AG08396 (cell line): ENCODE results near the gene DPCD.
"Not testable (repeated sequence)": the region's sequence is repeated elsewhere in the genome, so short reads cannot be mapped to it uniquely, and the experiment has no call there.

ENCODE experiments used
- DNase-seq: peaks from one replicate; pipeline ENCODE4 v3.0.0; 2012; ENCODE audit warnings: low spot score, mixed read lengths

DPCD gene

GRCh38 chr10:101585841-101586240, 2.3 kb upstream of the DPCD start:
- DNase-seq, result no peak

- DNase-seq, result peak; percentile 67
Measured at GRCh38 chr10:101588879-101589278, 758 bp downstream of the DPCD start.

- DNase-seq, result not testable (repeated sequence)
Measured at GRCh38 chr10:101593331-101593730, 5.2 kb downstream of the DPCD start.

- DNase-seq, result no peak
Measured at GRCh38 chr10:101595591-101596433, 7.7 kb downstream of the DPCD start.

- no peak for DNase-seq
Measured at GRCh38 chr10:101597091-101597900, 9.2 kb downstream of the DPCD start.

GRCh38 chr10:101601541-101601940, 13.4 kb downstream of the DPCD start:
- DNase-seq, result no peak

GRCh38 chr10:101602761-101603398, 14.8 kb downstream of the DPCD start:
- DNase-seq, result peak; percentile 86

- no peak for DNase-seq
Measured at GRCh38 chr10:101607124-101607523, 19.0 kb downstream of the DPCD start.

GRCh38 chr10:101609481-101609880, 21.4 kb downstream of the DPCD start:
- no peak for DNase-seq

- no peak for DNase-seq
Measured at GRCh38 chr10:101611096-101611905, 23.2 kb downstream of the DPCD start.

- DNase-seq, result no peak
Measured at GRCh38 chr10:101612086-101612485, 24.0 kb downstream of the DPCD start.

GRCh38 chr10:101612872-101613271, 24.8 kb downstream of the DPCD start:
- DNase-seq, result no peak

GRCh38 chr10:101613646-101614045, 25.5 kb downstream of the DPCD start:
- no peak for DNase-seq

- DNase-seq, result no peak
Measured at GRCh38 chr10:101614663-101615524, 26.8 kb downstream of the DPCD start.

- DNase-seq, result no peak
Measured at GRCh38 chr10:101615525-101616116, 27.5 kb downstream of the DPCD start.

GRCh38 chr10:101616415-101617101, 28.4 kb downstream of the DPCD start:
- no peak for DNase-seq

GRCh38 chr10:101617102-101617823, 29.1 kb downstream of the DPCD start:
- no peak for DNase-seq

- no peak for DNase-seq
Measured at GRCh38 chr10:101617824-101618568, 29.9 kb downstream of the DPCD start.
